Loucy (cell line): ENCODE data around the gene RAP1GAP2.

ENCODE experiments used
- H2AFZ ChIP-seq: fragments of 200-600 bp; sonication (generic); 2 replicates; pipeline ENCODE4 v1.6.0; 2016; ENCODE audit warnings: antibody characterized with exemption, mild to moderate bottlenecking, low read length, moderate library complexity
- H3F3A ChIP-seq: fragments of 200-600 bp; 2 replicates; pipeline ENCODE4 v1.6.0; 2016; ENCODE audit warnings: antibody characterized with exemption, low read depth, mild to moderate bottlenecking
- H3K27me3 ChIP-seq: fragments of 200-600 bp; sonication (generic); 2 replicates; pipeline ENCODE4 v1.6.1; 2014; ENCODE audit warnings: low read length, mild to moderate bottlenecking; ENCODE audit not compliant: insufficient read depth, poor library complexity, severe bottlenecking
- H3K36me3 ChIP-seq: fragments of 200-600 bp; sonication (generic); 2 replicates; pipeline ENCODE4 v1.6.1; 2016; ENCODE audit warnings: low read length; ENCODE audit not compliant: insufficient read depth
- H3K4me1 ChIP-seq: fragments of 200-600 bp; sonication (generic); 2 replicates; pipeline ENCODE4 v1.5.1; 2014; ENCODE audit warnings: low read length, mild to moderate bottlenecking; ENCODE audit not compliant: insufficient read depth, poor library complexity, severe bottlenecking
- H3K4me2 ChIP-seq: fragments of 200-600 bp; sonication (generic); 2 replicates; pipeline ENCODE4 v1.6.0; 2014; ENCODE audit warnings: antibody characterized with exemption, low read length, low read depth, mild to moderate bottlenecking; ENCODE audit not compliant: poor library complexity, severe bottlenecking
- H3K4me3 ChIP-seq: fragments of 200-600 bp; sonication (generic); 2 replicates; pipeline ENCODE4 v1.5.1; 2014; ENCODE audit warnings: low read length, mild to moderate bottlenecking, mixed read lengths; ENCODE audit not compliant: poor library complexity, severe bottlenecking
- H3K79me2 ChIP-seq: fragments of 200-600 bp; sonication (generic); 2 replicates; pipeline ENCODE4 v1.6.1; 2014; ENCODE audit warnings: low read length; ENCODE audit not compliant: insufficient read depth
- H3K9ac ChIP-seq: fragments of 200-600 bp; sonication (generic); 2 replicates; pipeline ENCODE4 v1.6.0; 2014; ENCODE audit warnings: mild to moderate bottlenecking, low read depth, low read length, moderate library complexity; ENCODE audit not compliant: poor library complexity, severe bottlenecking
- H3K9me2 ChIP-seq: fragments of 200-600 bp; sonication (generic); replicated peaks from 2 replicates; pipeline ENCODE4 v1.6.1; 2016; ENCODE audit warnings: low read depth, low read length, mixed read lengths
- H3K9me3 ChIP-seq: fragments of 200-600 bp; sonication (generic); 2 replicates; pipeline ENCODE4 v1.6.1; 2014; ENCODE audit warnings: mild to moderate bottlenecking, antibody characterized with exemption, low read length, low read depth; ENCODE audit not compliant: insufficient read depth
- H4K20me1 ChIP-seq: fragments of 200-600 bp; sonication (generic); 2 replicates; pipeline ENCODE4 v1.6.0; 2014; ENCODE audit warnings: antibody characterized with exemption, low read length, mild to moderate bottlenecking; ENCODE audit not compliant: insufficient read depth, poor library complexity, severe bottlenecking
- EZH2phosphoT487 ChIP-seq: fragments of 200-600 bp; IDR thresholded peaks from 2 replicates; pipeline ENCODE4 v1.6.1; 2018; ENCODE audit warnings: antibody characterized with exemption, mild to moderate bottlenecking, moderate library complexity, borderline replicate concordance
- TF ChIP-seq, protein P1 (sequence below): fragments of 200-600 bp; sonication (generic); conservative IDR thresholded peaks from 2 replicates; pipeline ENCODE4 v1.5.1; 2014; ENCODE audit warnings: mild to moderate bottlenecking, antibody characterized with exemption, low read length

The RAP1GAP2 gene

DNA sequence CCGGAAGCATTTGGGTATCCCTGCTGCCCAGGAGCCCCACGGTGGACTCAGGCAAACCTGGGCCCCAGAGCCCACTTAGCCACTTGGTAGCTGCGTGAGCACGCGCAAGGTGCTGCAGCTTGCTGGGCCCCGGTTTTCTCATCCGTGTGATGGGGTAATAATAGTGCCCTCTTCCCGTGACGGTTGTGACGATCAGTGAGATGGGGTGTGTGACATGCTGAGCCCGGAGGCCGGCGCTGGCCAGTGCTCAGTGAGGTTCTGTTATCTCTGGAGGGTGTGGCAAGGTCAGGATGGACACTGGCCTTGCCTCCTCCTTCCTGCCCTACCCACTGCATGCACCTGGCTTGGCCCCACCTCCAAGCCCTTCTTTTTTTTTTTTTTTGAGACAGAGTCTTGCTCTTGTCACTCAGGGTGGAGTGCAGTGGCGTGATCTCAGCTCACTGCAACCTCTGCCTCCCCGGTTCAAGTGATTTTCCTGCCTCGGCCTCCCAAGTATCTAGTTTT, 82.6 kb downstream of the RAP1GAP2 start:
- Histone ChIP-seq H3F3A (no peaks in the 10 kb centered on the region), H3K4me2 (no peak overlapping the region), H2AFZ (no peak overlapping the region), H4K20me1 (peaks cover 92% of the 10 kb centered on the region), H3K9me2 (no peaks in the 10 kb centered on the region), H3K79me2 (peaks cover 100% of the 10 kb centered on the region), H3K9me3 (no peaks in the 10 kb centered on the region), H3K36me3 (peaks cover 39% of the 10 kb centered on the region; the same call in 1 of the 2 replicates), H3K9ac (no peak overlapping the region), H3K27me3 (no peaks in the 10 kb centered on the region), H3K4me1 (peaks cover 16% of the 10 kb centered on the region), H3K4me3 (no peak overlapping the region)
- TF ChIP-seq EZH2phosphoT487, result no peak
- TF ChIP-seq, protein P1, sequence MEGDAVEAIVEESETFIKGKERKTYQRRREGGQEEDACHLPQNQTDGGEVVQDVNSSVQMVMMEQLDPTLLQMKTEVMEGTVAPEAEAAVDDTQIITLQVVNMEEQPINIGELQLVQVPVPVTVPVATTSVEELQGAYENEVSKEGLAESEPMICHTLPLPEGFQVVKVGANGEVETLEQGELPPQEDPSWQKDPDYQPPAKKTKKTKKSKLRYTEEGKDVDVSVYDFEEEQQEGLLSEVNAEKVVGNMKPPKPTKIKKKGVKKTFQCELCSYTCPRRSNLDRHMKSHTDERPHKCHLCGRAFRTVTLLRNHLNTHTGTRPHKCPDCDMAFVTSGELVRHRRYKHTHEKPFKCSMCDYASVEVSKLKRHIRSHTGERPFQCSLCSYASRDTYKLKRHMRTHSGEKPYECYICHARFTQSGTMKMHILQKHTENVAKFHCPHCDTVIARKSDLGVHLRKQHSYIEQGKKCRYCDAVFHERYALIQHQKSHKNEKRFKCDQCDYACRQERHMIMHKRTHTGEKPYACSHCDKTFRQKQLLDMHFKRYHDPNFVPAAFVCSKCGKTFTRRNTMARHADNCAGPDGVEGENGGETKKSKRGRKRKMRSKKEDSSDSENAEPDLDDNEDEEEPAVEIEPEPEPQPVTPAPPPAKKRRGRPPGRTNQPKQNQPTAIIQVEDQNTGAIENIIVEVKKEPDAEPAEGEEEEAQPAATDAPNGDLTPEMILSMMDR, result no peak

DNA sequence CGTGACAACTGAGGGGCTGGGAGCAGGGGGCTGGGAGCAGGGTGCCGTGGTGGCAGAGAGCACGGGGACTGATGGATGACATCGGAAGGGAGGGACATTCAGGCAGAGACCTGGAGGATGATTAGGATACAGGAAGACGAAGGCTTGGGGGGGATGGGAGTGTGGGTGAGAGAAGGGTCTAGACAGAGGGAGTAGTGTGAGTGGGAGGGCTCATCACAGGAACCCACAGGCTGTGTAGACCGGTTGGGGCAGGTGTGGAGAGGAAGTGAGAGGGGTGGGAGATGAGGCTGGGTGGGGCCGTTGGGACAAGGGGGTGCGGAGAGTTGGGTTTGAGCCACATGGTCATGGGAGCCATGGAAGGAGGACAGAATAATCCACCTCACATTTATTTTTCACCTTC, 83.8 kb downstream of the RAP1GAP2 start:
- H3K4me3 ChIP-seq, result no peak overlapping the region
- no peak overlapping the region for H3K9ac ChIP-seq
- no peaks in the 10 kb centered on the region for H3F3A ChIP-seq
- no peaks in the 10 kb centered on the region for H3K9me2 ChIP-seq
- TF ChIP-seq EZH2phosphoT487, result no peak
- TF ChIP-seq, protein P1, result no peak
- H3K27me3 ChIP-seq, result no peaks in the 10 kb centered on the region
- no peak overlapping the region for H2AFZ ChIP-seq
- peaks cover 31% of the 10 kb centered on the region; the same call in 1 of the 2 replicates for H3K36me3 ChIP-seq
- H3K9me3 ChIP-seq, result no peaks in the 10 kb centered on the region
- H3K4me1 ChIP-seq, result peaks cover 19% of the 10 kb centered on the region
- no peak overlapping the region for H3K4me2 ChIP-seq
- peaks cover 100% of the 10 kb centered on the region for H3K79me2 ChIP-seq
- H4K20me1 ChIP-seq, result peaks cover 90% of the 10 kb centered on the region

DNA sequence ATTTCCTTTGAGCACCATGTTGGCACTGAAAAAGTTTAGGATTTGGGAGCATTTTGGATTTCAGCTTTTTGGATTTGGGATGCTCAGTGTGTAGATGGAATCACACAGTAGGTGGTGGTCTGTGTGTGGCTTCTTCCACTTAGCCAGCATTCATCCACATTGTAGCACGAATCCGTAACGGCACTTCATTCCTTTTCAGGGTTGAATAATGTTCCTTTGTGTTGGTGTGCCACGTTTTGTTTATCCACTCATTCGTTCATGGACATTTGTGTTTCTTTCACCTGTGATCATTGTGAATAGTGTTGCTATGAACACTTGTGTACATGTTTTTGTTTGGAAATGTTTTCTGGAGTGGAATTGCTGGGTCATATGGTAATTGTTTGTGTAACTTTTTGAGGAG, 85.1 kb downstream of the RAP1GAP2 start:
- no peak overlapping the region for H3K9ac ChIP-seq
- peaks cover 28% of the 10 kb centered on the region; the same call in 1 of the 2 replicates for H3K36me3 ChIP-seq

More for the DNA sequence above, 85.1 kb downstream of the RAP1GAP2 start:
- H3K79me2 ChIP-seq, result peaks cover 100% of the 10 kb centered on the region
- no peak overlapping the region for H3K4me3 ChIP-seq
- H3K27me3 ChIP-seq, result no peaks in the 10 kb centered on the region
- H3K9me3 ChIP-seq, result no peaks in the 10 kb centered on the region
- H2AFZ ChIP-seq, result no peak overlapping the region
- TF ChIP-seq, protein P1, result no peak
- no peak for TF ChIP-seq EZH2phosphoT487
- peaks cover 19% of the 10 kb centered on the region for H3K4me1 ChIP-seq
- peaks cover 85% of the 10 kb centered on the region for H4K20me1 ChIP-seq
- H3K9me2 ChIP-seq, result no peaks in the 10 kb centered on the region
- H3F3A ChIP-seq, result no peaks in the 10 kb centered on the region
- H3K4me2 ChIP-seq, result no peak overlapping the region
